Liver (tissue), 9 donors: ENCODE data around the gene ZNF831. TPM values are rescaled to one million over a fixed set of nuclear protein-coding genes. Genes with fewer than 3 reads are reported as not detected.

Source experiments
- DNase-seq: peaks from one replicate; pipeline ENCODE4 v3.0.0-alpha.2; 2017; ENCODE audit warnings: low spot score
- H3K27ac ChIP-seq, 2 donors: one replicate each; pipeline ENCODE4 v1.7.0; 2013; ENCODE audit warnings: inconsistent platforms in 2 of 2, low read length in 2 of 2, control low read depth in 1 of 2, low read depth in 1 of 2, mild to moderate bottlenecking in 1 of 2
- H3K27me3 ChIP-seq, 4 donors: one replicate each; pipeline versions ENCODE4 v1.6.1 to v1.7.0; 2013; ENCODE audit warnings: low read length in 3 of 4, inconsistent platforms in 1 of 4, mild to moderate bottlenecking in 1 of 4, moderate library complexity in 1 of 4; ENCODE audit not compliant: control insufficient read depth in 4 of 4, insufficient read depth in 4 of 4
- H3K36me3 ChIP-seq, 4 donors: one replicate each; pipeline versions ENCODE4 v1.6.1 to v1.7.0; 2013; ENCODE audit warnings: low read length in 3 of 4, mild to moderate bottlenecking in 3 of 4, low read depth in 1 of 4, moderate library complexity in 1 of 4; ENCODE audit not compliant: control insufficient read depth in 4 of 4, insufficient read depth in 3 of 4
- H3K4me1 ChIP-seq, 4 donors: one replicate each; pipeline versions ENCODE4 v1.6.1 to v1.7.0; 2013; ENCODE audit warnings: low read length in 3 of 4, mild to moderate bottlenecking in 3 of 4, moderate library complexity in 1 of 4; ENCODE audit not compliant: control insufficient read depth in 4 of 4, insufficient read depth in 4 of 4
- H3K4me3 ChIP-seq, 3 donors: one replicate each; pipeline versions ENCODE4 v1.6.1 to v1.7.0; 2013; ENCODE audit warnings: low read length in 3 of 3, control low read depth in 1 of 3, low read depth in 1 of 3, mild to moderate bottlenecking in 1 of 3
- H3K9ac ChIP-seq, 2 donors: one replicate each; pipeline ENCODE4 v1.7.0; 2013; ENCODE audit warnings: low read length in 2 of 2, mild to moderate bottlenecking in 2 of 2, moderate library complexity in 2 of 2, control low read depth in 1 of 2, low read depth in 1 of 2
- H3K9me3 ChIP-seq, 4 donors: one replicate each; pipeline versions ENCODE4 v1.6.1 to v1.7.0; 2013; ENCODE audit warnings: low read length in 3 of 4; ENCODE audit not compliant: control insufficient read depth in 4 of 4
- FOXA1 ChIP-seq: IDR thresholded peaks from 2 replicates; pipeline ENCODE4 v1.6.1; 2016; ENCODE audit warnings: antibody characterized with exemption
- FOXA2 ChIP-seq: IDR thresholded peaks from 2 replicates; pipeline ENCODE4 v1.6.1; 2016; ENCODE audit warnings: antibody characterized with exemption
- GABPA ChIP-seq, 2 donors: IDR thresholded peaks in 1 of 2; conservative IDR thresholded peaks in 1 of 2; 2 replicates each; pipeline ENCODE4 v1.6.1; 2016; ENCODE audit warnings: antibody characterized with exemption in 2 of 2, mild to moderate bottlenecking in 1 of 2, moderate library complexity in 1 of 2
- HNF4A ChIP-seq, 2 donors: conservative IDR thresholded peaks; 2 replicates each; pipeline ENCODE4 v1.6.1; 2016; ENCODE audit warnings: antibody characterized with exemption in 2 of 2, mild to moderate bottlenecking in 2 of 2
- HNF4G ChIP-seq: IDR thresholded peaks from 2 replicates; pipeline ENCODE4 v1.6.1; 2016; ENCODE audit warnings: antibody characterized with exemption
- JUND ChIP-seq, 2 donors: IDR thresholded peaks; 2 replicates each; pipeline ENCODE4 v1.6.1; 2016; ENCODE audit warnings: antibody characterized with exemption in 2 of 2
- NR2F2 ChIP-seq: IDR thresholded peaks from 2 replicates; pipeline ENCODE4 v1.6.1; 2016; ENCODE audit warnings: antibody characterized with exemption
- RAD21 ChIP-seq, 2 donors: IDR thresholded peaks; 2 replicates each; pipeline ENCODE4 v1.6.1; 2016; ENCODE audit warnings: antibody characterized with exemption in 2 of 2, mild to moderate bottlenecking in 2 of 2
- REST ChIP-seq: IDR thresholded peaks from 2 replicates; pipeline ENCODE4 v1.6.1; 2016; ENCODE audit warnings: antibody characterized with exemption, mild to moderate bottlenecking
- RXRA ChIP-seq, 2 donors: IDR thresholded peaks; 2 replicates each; pipeline ENCODE4 v1.6.1; 2017 to 2018; ENCODE audit warnings: antibody characterized with exemption in 2 of 2, mild to moderate bottlenecking in 1 of 2
- SP1 ChIP-seq: IDR thresholded peaks from 2 replicates; pipeline ENCODE4 v1.6.1; 2018; ENCODE audit warnings: antibody characterized with exemption, mild to moderate bottlenecking
- TAF1 ChIP-seq: conservative IDR thresholded peaks from 2 replicates; pipeline ENCODE4 v1.6.1; 2016; ENCODE audit warnings: antibody characterized with exemption, mild to moderate bottlenecking
- YY1 ChIP-seq: IDR thresholded peaks from 2 replicates; pipeline ENCODE4 v1.6.1; 2016; ENCODE audit warnings: antibody characterized with exemption, mild to moderate bottlenecking
- whole genome bisulfite sequencing: extraction: QIAGEN DNeasy Blood & Tissue Kit; methylation state at CpG from one replicate; pipeline ENCODE4 v1.1.7; 2013; 5-methylcytosine and 5-hydroxymethylcytosine counted together
- polyA plus RNA-seq, 2 donors: library from polyadenylated mRNA; stranded (reverse) in 1 of 2; unstranded in 1 of 2; fragments of 200-250 nt in 1 of 2; fragments of >200 nt in 1 of 2; fragmentation: Nextera tagmentation in 1 of 2; extraction: Ambion mirVana in 1 of 2; gene quantifications; one replicate each; pipeline versions ENCODE4 v1.2.1 to v1.2.3, GENCODE V29; 2013 to 2015
- total RNA-seq, 2 donors: library from RNA; depleted of rRNA; stranded (reverse); fragments of >200 nt; gene quantifications; one replicate each; pipeline ENCODE4 v1.2.3, GENCODE V29; 2014
- TF ChIP-seq, protein P1 (sequence below): IDR thresholded peaks from 2 replicates; pipeline ENCODE4 v1.6.1; 2016; ENCODE audit warnings: antibody characterized with exemption
- TF ChIP-seq, protein P2 (sequence below): IDR thresholded peaks from 2 replicates; pipeline ENCODE4 v1.6.1; 2016; ENCODE audit warnings: antibody characterized with exemption
- TF ChIP-seq, protein P3 (sequence below): fragments of 150-350 bp; IDR thresholded peaks from 2 replicates; pipeline ENCODE4 v1.5.1; 2017; ENCODE audit warnings: improper control_type of control experiment, low read depth, low read length; ENCODE audit not compliant: missing input control
- donor health status: healthy.
- donor health status: healthy.
- donor health status: healthy.
- donor health status: healthy.
- donor health status: healthy.

The ZNF831 gene
- total and polyA plus RNA-seq, 4 donors = 0.06 to 0.75 (median 0.13) TPM

DNA sequence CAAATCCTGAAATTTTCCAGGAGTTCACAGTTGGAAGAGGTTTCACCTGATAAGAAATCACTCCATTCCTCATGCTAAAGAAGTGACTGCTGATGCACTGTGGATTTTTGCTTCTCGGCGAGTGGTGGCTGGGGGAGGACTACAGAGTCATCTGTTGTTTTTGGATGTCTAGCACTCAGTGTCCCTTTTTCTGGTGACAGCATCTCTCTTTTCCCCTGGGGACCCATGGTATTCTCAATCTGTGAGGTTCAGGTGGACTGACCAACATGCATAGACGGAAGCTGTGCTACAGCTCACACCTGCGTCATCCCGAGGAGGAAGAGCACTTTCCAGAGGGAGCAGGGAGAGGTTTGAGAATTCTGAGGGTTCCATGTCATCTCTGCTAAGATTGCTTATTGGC lies 42.7 kb upstream of the ZNF831 start (continued):
- TF ChIP-seq, protein P1, sequence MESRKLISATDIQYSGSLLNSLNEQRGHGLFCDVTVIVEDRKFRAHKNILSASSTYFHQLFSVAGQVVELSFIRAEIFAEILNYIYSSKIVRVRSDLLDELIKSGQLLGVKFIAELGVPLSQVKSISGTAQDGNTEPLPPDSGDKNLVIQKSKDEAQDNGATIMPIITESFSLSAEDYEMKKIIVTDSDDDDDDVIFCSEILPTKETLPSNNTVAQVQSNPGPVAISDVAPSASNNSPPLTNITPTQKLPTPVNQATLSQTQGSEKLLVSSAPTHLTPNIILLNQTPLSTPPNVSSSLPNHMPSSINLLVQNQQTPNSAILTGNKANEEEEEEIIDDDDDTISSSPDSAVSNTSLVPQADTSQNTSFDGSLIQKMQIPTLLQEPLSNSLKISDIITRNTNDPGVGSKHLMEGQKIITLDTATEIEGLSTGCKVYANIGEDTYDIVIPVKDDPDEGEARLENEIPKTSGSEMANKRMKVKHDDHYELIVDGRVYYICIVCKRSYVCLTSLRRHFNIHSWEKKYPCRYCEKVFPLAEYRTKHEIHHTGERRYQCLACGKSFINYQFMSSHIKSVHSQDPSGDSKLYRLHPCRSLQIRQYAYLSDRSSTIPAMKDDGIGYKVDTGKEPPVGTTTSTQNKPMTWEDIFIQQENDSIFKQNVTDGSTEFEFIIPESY = no peak
- no peak for TF ChIP-seq GABPA (IDR thresholded peaks at IDR 0.05 in 1 of 2, conservative IDR thresholded peaks at IDR 0.05 in 1 of 2)
- TF ChIP-seq YY1 = no peak
- no peak for TF ChIP-seq TAF1
- TF ChIP-seq, protein P2, sequence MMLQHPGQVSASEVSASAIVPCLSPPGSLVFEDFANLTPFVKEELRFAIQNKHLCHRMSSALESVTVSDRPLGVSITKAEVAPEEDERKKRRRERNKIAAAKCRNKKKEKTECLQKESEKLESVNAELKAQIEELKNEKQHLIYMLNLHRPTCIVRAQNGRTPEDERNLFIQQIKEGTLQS = no peak
- TF ChIP-seq JUND (IDR thresholded peaks at IDR 0.05) = no peak
- no peak for TF ChIP-seq FOXA2

- Histone ChIP-seq H3K27ac (no peak overlapping the region), H3K4me3 (no peak overlapping the region), H3K27me3 (no peaks in the 10 kb centered on the region), H3K4me1 (no peaks in the 10 kb centered on the region), H3K9me3 (peaks cover 0 to 7% (median 3%) of the 10 kb centered on the region in 4 donors), H3K36me3 (no peaks in the 10 kb centered on the region), H3K9ac (no peak overlapping the region)
- no peak for DNase-seq
- no peak for TF ChIP-seq SP1
- TF ChIP-seq, protein P3, sequence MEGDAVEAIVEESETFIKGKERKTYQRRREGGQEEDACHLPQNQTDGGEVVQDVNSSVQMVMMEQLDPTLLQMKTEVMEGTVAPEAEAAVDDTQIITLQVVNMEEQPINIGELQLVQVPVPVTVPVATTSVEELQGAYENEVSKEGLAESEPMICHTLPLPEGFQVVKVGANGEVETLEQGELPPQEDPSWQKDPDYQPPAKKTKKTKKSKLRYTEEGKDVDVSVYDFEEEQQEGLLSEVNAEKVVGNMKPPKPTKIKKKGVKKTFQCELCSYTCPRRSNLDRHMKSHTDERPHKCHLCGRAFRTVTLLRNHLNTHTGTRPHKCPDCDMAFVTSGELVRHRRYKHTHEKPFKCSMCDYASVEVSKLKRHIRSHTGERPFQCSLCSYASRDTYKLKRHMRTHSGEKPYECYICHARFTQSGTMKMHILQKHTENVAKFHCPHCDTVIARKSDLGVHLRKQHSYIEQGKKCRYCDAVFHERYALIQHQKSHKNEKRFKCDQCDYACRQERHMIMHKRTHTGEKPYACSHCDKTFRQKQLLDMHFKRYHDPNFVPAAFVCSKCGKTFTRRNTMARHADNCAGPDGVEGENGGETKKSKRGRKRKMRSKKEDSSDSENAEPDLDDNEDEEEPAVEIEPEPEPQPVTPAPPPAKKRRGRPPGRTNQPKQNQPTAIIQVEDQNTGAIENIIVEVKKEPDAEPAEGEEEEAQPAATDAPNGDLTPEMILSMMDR = no peak
- TF ChIP-seq YY1 = no peak
- TF ChIP-seq FOXA2 = no peak
- TF ChIP-seq REST = no peak
- TF ChIP-seq, protein P2 = no peak
- no peak for TF ChIP-seq HNF4G
- TF ChIP-seq GABPA (IDR thresholded peaks at IDR 0.05 in 1 of 2, conservative IDR thresholded peaks at IDR 0.05 in 1 of 2) = no peak
- TF ChIP-seq, protein P1 = no peak
- no peak for TF ChIP-seq RAD21 (IDR thresholded peaks at IDR 0.05)
- TF ChIP-seq HNF4A (conservative IDR thresholded peaks at IDR 0.05) = no peak
- no peak for TF ChIP-seq NR2F2
- TF ChIP-seq RXRA (IDR thresholded peaks at IDR 0.05) = no peak
- no peak for TF ChIP-seq FOXA1
- TF ChIP-seq TAF1 = no peak
- whole genome bisulfite sequencing = 64% methylated on average over 8 of the region's 8 CpGs
These were observed 41.7 kb upstream of the ZNF831 start for GRCh38 chr20:59121714-59122565.
